Iris pigment epithelial cell (primary cell): Measurements from ENCODE around the gene FAM131A.

Experiments
- DNase-seq: peaks from one replicate; pipeline ENCODE4 v3.0.0-alpha.2; 2011; ENCODE audit warnings: low read depth

The FAM131A gene

DNA sequence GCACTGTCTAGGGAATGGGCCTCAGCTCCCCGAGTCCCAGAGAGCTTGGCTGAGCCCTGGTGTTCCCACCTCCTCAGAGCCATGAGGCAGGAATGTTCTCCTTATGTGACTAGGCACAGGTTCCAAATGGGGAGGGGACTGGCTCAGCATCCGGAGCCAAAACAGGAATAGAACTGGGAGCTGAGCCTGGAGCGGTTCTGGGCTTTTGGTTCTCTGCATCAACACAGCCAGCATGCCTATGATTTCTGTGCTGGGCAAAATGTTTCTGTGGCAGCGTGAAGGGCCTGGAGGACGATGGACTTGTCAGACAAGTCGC, at the start of gene FAM131A:
TSS of gene FAM131A (plus strand) at position 202 of the 316 bp plus-strand sequence. CDS start at position 233, 31 bp downstream.
- no peak for DNase-seq

- DNase-seq: peak; percentile 48
Measured at GRCh38 chr3:184289426-184289938, 47.9 kb upstream of the FAM131A start.

DNA sequence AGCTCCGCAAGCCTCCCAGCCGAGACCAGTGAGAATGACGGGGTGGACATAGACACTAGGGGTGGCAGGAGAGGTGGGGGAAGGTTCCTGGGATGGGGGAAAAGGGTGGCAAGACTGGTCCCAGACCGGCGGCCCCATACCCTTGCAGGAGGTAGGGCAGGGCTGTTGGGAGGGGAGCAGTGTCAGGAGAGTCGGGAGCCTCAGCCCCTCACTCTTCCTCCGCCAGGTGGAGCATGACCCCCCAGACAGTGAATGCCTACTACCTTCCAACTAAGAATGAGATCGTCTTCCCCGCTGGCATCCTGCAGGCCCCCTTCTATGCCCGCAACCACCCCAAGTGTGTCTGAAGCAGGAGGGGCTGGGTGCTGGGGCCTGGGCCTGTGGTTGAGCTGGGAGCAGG, 47.1 kb upstream of the FAM131A start:
- DNase-seq: no peak

GRCh38 chr3:184291044-184291737, 46.2 kb upstream of the FAM131A start:
- DNase-seq: no peak

DNA sequence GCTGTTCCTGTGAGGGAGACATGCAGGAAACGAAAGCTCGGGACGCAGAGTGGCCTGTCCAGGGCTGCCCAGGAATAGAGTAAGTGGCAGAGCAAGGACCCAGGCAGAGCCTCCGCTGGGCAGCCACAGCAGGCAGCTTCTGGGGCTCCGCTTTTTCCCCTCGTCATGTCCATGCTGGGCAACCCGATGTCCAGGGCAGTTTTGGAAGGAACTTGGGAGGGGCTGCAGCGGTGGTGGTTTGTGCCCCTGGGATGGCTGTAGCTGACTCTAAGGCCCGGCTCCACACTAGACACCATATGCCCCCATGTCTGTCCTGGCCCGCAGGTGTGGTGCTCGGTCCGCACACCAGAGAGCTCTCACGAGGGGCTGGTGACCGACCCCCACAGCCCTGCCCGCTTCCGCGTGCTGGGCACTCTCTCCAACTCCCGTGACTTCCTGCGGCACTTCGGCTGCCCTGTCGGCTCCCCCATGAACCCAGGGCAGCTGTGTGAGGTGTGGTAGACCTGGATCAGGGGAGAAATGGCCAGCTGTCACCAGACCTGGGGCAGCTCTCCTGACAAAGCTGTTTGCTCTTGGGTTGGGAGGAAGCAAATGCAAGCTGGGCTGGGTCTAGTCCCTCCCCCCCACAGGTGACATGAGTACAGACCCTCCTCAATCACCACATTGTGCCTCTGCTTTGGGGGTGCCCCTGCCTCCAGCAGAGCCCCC, 45.5 kb upstream of the FAM131A start:
- DNase-seq: no peak

DNA sequence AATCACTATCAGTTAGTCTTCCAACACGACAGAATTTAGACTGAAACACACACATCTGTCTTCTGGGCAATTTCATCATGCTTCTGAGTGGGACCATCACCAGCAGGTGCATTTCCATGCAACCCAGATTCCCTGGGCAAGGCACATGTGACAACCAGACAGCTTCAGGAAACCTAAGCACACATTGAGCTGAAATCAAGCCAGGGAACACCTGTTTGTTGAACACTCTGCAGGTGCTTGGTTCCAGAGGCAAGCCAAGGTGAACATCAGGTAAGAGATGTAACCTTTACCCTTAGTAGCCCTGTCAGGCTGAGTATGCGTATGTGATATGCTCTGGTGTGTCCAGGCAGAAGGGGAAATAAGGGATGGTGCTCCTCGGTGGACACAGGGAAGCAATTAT, 41.6 kb upstream of the FAM131A start:
- DNase-seq: no peak

- no peak for DNase-seq
Measured at GRCh38 chr3:184296616-184297015, 40.8 kb upstream of the FAM131A start.

DNA sequence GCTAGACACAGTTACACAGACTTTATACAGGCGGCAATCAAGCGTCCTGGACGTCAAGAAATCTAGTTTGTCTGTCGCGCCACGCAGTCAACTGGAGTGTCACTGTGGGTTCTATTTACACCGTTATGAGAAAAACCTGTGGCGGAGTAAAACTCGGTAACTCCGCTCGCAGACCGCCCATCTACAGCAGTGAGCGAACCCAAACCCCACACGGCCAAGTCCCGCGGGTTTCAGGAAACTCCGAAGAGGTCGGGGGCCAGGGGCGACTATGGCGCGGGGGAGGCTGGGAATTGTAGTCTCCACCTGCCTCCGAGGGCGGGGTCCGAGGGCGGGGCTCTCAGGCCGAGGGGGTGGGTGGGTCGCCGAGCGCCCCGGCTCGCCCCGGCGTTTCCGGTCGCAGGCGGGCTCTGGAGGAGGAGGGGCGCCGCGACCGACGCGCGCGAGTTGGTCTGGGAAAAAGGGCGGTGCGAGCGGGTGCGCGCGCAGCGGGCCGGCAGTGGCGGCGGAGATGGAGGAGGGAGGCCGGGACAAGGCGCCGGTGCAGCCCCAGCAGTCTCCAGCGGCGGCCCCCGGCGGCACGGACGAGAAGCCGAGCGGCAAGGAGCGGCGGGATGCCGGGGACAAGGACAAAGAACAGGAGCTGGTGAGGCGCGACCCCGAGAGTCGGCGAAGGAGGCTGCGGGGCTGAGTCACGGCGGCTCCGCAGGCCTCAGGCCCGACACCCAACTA, 38.5 kb upstream of the FAM131A start, which contains the start of gene PSMD2:
TSS of gene PSMD2 (plus strand) at position 483 of the 729 bp plus-strand sequence. CDS start at position 509, 26 bp downstream.
- peak; percentile 97 for DNase-seq

- DNase-seq: peak; percentile 76
Measured at GRCh38 chr3:184299488-184300377, 37.7 kb upstream of the FAM131A start.

DNA sequence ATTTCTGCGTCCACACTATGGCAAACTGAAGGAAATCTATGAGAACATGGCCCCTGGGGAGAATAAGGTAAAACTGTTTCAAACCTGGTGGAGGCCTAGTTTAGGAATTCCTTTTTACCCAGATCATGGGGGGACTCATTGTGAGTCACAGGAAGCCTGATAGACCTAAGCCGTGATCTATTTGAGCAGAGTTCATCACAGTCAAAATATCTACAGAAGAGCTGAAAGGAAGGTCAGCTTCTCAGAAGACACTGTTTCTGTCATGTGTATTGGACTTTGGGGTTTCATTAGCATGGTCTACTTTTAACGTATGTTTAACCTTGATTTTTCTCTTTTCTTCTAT, 37.1 kb upstream of the FAM131A start:
- DNase-seq: peak; percentile 67

DNA sequence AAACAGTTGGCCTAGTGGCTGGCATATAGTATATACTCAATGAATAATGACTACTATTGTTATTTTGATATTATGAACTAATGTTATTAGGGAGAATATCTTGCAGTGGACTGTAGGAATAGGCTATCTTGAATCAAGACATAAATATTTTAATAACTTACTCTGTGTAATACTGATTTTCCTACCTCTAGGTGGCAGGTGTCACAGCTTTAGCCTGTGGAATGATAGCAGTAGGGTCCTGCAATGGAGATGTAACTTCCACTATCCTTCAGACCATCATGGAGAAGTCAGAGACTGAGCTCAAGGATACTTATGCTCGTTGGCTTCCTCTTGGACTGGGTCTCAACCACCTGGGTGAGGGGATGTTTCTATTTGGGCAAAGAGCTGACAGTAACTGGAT, 31.8 kb upstream of the FAM131A start:
- DNase-seq: no peak

- DNase-seq: no peak
Measured at GRCh38 chr3:184306341-184306972, 30.9 kb upstream of the FAM131A start.

GRCh38 chr3:184307915-184308314, 29.5 kb upstream of the FAM131A start:
- no peak for DNase-seq

DNA sequence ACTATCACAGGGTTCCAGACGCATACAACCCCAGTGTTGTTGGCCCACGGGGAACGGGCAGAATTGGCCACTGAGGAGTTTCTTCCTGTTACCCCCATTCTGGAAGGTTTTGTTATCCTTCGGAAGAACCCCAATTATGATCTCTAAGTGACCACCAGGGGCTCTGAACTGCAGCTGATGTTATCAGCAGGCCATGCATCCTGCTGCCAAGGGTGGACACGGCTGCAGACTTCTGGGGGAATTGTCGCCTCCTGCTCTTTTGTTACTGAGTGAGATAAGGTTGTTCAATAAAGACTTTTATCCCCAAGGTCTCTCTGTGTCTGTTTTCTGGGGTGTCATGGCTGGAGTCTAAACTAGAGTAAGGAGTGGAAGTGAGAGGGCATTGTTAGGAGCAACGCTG, 28.7 kb upstream of the FAM131A start:
- DNase-seq: no peak

DNA sequence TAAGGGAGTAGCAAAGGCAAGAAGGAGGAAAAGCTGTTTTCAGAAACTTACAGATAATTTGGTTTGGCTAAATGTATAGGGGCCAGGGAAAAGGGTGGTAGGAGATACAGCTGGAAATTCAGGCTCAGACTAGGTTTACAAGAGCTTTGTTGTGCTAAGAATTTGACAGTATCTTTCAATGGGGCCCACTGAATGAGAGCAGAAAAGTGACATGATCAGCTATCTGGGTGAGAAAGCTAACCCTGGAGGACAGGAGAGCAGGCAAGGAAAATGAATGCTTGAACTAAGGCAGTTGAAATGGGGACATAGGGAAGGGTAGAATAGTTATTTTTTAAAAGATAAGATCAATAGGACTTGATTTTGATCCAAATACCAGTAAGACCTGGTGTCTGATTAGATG, 25.8 kb upstream of the FAM131A start:
- DNase-seq: no peak

DNA sequence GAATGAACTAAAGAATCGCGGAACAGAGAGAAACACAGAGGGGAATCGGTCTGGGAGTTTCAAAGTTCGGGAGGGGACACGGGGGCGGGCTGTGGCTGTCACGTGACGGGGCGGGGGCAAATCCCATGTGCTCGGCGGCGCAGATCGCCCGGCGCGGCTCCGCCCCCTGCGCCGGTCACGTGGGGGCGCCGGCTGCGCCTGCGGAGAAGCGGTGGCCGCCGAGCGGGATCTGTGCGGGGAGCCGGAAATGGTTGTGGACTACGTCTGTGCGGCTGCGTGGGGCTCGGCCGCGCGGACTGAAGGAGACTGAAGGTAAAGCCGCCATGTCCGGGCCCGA, 23.1 kb upstream of the FAM131A start, which contains the start of gene EIF4G1:
TSS of gene EIF4G1 (plus strand) at position 244 of the 337 bp plus-strand sequence. CDS start 1,191 bp downstream, outside the sequence.
- DNase-seq: peak; percentile 95

DNA sequence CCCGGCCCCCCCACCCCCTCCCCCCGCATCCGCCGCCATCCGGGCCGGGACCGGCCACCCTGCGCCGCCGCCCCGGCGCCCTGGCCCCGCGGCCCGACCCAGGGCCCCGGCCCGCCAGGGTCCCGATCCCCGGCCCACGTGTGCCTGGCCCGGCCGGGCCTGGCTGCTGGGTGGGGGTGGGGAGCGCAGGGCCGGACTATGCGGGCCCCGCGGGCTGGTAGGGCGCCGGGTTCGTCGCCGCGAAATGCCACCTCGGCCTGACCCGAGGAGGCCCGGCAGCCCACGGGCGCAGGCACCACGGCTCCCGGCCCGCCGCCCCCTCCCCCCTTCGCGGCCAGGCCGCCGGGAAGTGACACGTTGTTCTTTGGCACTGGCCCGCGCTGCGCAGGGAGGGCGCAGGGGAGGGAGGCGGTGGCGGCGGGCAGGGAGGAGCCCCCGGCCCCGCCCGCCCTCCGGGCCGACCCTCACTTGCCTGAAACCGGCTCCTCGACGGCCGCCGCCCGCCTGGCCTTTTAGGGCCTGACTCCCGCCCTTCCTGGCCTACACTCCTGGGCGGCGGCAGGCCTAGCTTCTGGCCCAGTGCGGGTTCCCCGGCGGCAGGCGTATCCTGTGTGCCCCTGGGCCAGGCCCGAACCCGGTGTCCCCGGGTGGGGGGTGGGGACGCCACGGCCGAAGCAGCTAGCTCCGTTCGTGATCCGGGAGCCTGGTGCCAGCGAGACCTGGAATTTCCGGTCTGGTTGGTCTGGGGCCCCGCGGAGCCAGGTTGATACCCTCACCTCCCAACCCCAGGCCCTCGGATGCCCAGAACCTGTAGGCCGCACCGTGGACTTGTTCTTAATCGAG, 22.5 kb upstream of the FAM131A start:
- DNase-seq: peak; percentile 82

GRCh38 chr3:184315543-184315867, 21.9 kb upstream of the FAM131A start:
- no peak for DNase-seq

GRCh38 chr3:184315871-184316661, 21.3 kb upstream of the FAM131A start:
- no peak for DNase-seq

DNA sequence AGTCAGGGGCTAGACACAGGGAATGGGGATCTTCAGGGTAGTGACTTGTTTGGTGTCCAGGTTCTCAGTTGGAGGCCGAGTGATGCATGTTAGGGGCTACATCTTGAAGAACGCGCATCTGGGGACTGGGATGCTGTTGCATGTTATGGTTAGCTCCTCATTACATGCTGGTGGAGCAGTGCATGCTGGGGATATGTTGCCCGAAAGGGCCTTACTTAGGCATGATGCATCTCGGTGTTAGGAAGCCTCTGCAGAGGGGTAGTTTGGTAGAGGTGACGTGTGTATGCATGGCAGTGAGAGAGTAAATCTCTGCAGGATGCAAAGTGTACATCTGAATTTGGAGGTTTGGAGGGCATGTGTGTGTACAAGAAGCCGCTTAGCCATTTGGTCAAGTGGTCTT, 20.6 kb upstream of the FAM131A start:
- no peak for DNase-seq
